Fibroblast of gingiva (primary cell): ENCODE results near the gene NUDT8.
"Not testable (repeated sequence)": the region's sequence is repeated elsewhere in the genome, so short reads cannot be mapped to it uniquely, and the experiment has no call there.

ENCODE experiments used
- DNase-seq: peaks from one replicate; pipeline ENCODE4 v3.0.0-alpha.2; 2011; ENCODE audit warnings: low read depth

The NUDT8 gene

DNA sequence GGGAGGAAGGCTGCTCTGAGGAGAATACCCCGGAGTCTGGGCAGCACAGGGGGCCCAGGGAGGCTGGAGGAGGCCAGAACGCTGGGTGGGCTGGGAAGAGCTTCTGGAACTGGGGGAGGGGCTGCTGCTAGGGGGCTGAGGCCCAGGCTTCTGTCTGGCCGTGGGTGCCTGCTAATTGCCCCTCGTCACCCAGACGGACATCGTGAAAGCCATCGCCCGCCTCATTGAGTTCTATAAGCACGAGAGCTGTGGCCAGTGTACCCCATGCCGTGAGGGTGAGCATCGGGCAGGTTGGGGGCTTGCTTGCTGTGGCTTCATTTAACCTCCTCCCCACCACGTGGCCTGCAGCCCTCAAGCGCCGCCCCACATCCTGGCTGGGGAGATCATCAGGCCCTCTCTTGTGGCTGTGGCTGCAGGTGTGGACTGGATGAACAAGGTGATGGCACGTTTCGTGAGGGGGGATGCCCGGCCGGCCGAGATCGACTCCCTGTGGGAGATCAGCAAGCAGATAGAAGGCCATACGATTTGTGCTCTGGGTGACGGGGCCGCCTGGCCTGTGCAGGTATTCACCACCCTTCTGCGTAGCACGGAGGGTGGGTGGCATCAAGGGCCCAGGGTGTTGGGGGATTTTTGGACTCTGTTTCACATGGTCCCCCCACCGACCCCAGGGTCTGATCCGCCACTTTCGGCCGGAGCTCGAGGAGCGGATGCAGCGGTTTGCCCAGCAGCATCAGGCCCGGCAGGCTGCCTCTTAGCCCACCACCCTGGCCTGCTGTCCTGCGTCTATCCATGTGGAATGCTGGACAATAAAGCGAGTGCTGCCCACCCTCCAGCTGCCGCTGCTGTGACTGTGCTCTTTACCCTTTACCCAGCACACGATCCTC is 17.8 kb downstream of the NUDT8 start:
- DNase-seq = no peak

DNA sequence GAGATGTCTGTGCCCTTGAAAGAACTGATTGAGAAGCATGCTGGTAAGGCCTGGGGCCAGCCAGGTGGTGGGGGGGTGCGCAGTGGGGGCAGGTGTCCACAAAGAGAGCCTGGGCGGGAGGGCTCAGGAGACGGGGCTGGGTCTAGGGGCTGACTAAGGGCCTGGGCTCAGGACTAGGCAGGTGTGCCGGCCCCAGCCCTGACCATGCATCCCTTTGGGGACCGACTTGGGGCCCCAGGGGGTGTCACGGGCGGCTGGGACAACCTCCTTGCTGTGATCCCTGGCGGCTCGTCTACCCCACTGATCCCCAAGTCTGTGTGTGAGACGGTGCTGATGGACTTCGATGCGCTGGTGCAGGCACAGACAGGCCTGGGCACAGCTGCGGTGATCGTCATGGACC is 18.6 kb downstream of the NUDT8 start:
- DNase-seq = no peak

DNA sequence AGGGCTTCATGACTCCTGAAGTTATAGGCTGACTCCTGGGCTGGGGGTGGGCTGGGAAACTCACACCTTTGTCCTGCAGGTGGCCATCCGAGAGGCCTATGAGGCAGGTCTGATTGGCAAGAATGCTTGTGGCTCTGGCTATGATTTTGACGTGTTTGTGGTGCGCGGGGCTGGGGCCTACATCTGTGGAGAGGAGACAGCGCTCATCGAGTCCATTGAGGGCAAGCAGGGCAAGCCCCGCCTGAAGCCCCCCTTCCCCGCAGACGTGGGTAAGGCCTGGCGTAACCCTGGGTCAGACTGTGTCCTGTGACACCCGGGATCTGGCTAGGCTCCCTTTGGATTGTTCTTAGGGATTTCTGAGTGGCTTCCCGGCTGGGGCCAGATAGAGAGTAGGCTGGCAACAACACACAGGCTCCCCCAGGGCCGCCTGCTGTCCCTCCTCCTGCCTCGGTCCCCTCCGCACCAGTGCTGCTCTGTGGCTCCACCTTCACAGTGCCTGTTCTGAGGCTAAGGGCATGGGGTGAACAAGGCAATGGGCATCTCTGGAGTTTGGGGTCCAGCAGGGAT is 19.4 kb downstream of the NUDT8 start:
- no peak for DNase-seq

DNA sequence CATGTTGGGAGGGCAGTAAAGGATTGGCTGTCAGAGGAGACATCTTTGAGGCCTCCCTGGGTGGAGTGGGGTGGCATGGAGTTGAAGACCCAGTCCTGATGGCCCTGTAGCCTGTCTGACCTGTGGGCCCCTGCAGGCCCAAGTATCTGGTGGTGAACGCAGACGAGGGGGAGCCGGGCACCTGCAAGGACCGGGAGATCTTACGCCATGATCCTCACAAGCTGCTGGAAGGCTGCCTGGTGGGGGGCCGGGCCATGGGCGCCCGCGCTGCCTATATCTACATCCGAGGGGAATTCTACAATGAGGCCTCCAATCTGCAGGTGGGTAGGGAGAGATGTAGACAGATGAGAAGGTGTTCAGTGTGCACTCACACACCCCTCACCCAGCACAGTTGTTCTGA is 20.4 kb downstream of the NUDT8 start:
- no peak for DNase-seq

DNA sequence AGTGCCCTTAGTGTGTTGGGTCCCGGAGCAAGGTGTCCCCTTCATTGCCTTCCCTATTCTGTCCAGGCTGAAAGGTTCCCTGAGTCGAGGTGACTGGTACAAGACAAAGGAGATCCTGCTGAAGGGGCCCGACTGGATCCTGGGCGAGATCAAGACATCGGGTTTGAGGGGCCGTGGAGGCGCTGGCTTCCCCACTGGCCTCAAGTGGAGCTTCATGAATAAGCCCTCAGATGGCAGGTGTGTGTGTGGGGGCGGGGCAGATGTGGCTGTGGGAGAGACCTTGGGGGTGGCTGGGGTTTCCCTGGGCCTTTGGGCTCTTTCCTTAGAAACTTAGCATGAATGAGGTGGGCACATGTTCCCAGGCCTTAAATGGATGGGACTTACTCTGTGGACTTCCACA is 21.3 kb downstream of the NUDT8 start:
- DNase-seq = no peak

DNA sequence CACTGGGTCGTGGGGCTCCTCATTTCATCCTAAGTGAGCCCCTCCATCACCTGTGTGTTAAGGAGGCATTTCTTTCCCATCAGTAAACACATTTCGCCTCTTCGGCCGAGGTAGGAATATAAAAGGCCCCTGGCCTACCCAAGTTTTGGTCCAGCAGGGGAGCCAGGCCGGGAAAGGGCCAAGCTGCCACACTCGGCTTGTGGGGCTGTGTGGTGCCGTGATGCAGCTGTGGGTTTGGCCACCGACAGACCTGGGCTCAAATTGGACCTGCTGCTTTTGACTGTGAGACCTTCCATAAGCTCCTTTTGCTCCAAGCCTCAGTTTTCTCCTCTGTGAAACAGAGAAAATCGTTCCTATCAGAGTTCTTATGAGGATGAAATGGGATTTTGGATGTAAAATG is 22.2 kb downstream of the NUDT8 start:
- DNase-seq = no peak

DNA sequence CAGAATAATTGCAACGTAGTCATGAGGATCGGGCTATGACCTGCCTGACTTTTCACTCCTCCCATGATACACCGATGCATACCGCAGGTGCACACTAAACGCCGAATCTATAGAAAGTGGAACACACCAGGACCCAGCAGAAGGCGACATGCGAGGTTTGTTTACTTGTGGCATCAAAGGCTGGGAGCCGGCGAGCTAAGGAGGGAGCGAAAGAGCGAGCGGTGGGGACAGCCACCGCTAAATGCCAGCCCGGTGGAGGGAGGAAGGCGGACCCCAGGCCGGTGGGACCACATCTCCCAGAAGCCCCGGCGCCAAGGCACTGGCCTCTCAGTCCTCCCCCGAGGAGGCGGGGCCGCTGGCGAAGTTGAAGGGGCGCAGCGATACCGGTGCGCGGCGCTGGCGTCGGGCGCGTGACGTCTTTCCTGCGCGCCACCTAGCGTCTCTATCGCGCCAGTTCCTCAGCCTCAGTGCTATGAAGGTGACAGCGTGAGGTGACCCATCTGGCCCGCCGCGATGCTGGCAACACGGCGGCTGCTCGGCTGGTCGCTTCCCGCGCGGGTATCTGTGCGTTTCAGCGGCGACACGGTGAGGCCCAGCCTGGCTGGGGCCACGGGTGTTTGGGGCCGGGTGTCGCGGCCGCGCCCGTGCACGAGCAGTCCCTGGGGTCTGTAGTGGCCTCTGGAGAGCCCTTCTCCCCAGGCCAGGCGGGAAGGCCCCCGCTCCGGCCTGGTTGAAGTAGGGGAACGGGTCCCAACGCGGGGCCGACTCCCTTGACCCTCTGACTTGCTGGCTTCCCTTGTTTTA is 23.0 kb downstream of the NUDT8 start, which contains the start of gene NDUFV1:
Gene NDUFV1 (plus strand): TSS at position 445 of the 804 bp plus-strand sequence. CDS start 69 bp downstream, at position 514.
- DNase-seq = peak; percentile 88

DNA sequence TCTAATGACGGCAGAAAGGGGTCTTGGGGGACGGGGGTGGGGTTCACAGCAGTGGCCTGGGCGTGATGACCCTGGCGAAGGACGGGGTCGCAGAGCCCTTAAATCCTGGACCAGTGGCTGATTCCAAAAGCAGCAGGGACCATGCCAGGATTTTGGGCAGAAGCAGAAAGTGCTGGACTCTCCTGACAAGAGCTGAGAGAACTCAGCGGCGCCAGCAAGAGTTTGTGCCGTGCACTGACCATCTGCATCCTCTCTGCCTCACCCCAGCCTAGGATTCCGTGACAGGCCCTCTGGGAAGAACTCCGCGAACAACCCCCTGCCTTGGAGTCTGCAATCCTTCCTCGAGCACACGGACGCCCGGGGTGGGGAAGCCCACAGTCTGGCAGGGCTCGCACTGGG is 23.6 kb downstream of the NUDT8 start:
- DNase-seq = no peak

DNA sequence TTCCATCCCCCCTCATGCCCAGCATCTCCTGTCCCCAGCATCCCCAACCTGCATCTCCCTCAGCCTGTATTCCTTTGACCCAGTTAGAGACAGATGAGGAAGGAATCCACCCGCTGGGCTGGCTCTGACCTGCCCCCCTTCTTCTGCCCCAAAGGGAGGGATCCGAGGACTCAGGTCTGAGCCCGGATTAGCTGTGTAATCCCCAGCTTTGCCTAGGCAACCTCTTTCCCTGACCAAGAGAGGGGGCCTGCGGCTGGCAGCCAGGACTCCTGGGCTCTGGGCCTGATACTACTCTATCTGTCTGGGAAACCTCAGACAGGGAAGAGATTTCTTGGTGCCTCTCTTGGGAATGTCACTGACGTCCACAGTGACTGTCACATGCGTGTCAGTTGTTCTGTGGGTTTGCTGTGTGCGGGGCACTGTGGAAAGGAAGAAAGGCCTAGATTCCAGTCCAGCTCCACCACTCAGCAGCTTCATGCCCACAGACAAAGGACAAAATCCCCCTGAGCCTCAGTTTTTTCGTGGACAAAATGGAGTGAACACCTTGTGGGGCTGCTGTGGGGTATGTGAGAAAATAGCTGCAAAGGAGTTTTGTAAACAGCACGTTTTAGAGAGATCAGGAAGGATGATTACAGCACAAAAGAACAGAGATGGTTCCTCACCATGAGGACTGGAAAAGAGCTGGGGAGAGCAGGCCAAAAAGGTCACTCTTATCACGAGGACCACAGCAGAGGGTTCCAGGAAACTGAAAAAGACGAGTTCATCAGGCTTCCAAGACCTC is 24.3 kb downstream of the NUDT8 start:
- DNase-seq = no peak

DNA sequence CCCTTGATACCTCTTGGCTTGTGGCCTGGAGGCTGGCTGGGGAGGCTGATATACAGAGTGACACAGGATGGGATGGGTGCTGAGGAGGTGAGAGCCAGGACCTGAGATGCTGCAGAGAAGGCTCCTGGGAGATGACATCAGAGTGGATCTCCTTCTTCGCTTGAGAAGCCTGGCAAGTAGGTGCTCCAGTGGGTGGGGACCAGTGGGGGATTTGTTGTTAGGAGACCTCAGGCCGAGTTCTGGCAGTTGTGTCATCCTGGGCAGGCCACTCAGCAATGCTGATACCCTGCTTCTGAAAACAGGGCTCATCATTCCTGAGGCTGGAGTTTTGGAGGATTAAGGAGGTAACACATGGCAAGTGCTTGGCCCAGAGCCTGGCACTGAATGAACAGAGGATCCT is 24.9 kb downstream of the NUDT8 start:
- no peak for DNase-seq

DNA sequence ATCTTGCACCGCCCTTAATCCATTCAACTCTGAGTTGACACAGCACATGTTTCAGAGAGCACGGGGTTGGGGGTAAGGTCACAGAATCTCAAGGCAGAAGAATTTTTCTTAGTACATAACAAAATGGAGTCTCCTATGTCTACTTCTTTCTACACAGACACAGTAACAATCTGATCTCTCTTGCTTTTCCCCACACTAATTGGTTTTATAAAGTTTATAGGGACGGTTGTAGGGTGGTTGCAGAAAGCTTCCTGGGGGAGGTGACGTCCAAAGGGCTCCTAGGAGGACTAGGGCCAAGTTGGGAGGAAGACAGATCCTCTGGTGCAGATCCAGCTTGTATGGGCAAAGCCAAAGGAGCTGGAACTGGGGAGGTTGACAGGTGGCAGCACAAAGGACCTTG is 25.6 kb downstream of the NUDT8 start:
- DNase-seq = not testable (repeated sequence)

DNA sequence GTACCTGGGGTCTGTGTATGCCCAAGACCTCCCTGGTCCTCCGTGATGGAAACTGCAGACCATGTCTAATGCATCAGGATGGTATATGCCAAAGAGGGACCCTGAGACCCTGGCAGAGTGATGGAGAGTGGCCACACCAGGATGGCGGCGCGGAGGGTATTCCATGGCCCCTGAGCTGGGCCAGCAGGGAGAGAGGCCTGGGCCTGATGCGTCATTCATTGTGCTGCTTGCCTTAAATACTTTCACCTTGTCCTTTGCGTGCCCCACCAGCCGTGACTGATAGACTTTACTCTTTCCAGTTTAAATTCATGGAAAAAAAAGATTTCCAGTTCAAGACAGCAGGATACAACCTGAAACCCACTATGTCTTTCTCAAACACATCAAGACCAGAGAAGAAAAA is 28.6 kb downstream of the NUDT8 start:
- no peak for DNase-seq

DNA sequence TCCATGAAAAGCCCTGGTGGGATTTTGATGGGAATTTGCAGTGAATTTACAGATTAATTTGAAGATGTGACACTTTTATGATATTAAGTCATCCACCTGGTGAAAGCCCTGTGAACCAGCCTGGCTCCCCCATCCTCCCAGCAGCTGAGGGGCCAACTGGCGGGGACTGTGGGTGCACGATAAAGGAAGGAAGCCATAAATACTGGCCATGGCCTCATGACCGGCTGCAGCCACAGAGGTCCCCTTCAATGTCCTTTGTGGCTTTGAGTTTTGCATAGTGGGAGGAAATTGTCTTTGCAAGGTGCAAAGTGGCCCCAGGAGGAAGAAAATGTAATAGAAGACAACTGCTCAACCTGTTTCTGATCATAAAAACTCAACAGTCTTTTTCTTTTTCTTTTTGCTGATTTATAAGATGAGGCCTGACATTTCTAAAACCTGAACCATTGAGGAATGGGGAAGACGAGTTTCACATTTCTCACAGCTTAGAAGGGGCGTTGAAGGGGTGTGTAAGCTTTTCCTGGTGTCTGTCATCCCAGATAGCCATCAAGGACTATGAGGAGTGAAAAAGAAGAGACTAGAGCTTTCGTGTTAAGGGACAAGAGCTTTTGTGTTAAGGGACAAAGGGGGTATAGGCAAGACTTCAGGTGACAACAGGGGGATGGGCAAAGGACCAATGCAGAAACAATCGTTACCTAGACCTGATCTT is 29.3 kb downstream of the NUDT8 start:
- DNase-seq = no peak

DNA sequence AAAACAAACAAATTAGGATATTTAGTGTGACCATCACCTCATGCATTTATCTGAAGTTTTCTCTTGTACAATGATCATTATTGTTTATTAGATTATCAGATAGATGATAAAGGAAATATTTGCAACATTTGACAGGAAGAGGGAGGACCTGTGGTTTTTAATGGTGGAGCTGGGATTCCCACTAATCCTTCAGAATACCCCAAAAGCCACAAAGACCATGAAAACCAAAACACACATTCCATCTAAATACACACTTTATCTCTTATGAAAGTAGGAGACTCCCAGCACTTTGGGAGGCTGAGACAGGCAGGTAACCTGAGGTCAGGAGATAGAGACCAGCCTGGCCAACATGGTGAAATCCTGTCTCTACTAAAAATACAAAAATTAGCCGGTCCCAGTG is 30.6 kb downstream of the NUDT8 start:
- no peak for DNase-seq

DNA sequence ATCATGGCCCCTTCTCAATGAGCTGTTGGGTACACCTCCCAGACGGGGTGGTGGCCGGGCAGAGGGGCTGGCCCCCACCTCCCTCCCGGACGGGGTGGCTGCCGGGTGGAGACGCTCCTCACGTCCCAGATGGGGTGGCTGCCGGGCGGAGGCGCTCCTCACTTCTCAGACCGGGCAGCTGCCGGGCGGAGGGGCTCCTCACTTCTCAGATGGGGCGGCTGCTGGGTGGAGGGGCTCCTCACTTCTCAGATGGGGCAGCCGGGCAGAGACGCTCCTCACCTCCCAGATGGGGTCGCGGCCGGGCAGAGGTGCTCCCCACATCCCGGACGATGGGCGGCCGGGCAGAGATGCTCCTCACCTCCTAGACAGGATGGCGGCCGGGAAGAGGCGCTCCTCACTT is 31.8 kb downstream of the NUDT8 start:
- not testable (repeated sequence) for DNase-seq

DNA sequence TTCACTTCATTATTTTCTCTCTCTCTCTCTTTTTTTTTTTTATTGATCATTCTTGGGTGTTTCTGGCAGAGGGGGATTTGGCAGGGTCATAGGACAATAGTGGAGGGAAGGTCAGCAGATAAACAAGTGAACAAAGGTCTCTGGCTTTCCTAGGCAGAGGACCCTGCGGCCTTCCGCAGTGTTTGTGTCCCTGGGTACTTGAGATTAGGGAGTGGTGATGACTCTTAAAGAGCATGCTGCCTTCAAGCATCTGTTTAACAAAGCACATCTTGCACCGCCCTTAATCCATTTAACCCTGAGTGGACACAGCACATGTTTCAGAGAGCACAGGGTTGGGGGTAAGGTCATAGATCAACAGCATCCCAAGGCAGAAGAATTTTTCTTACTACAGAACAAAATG is 32.3 kb downstream of the NUDT8 start:
- DNase-seq = not testable (repeated sequence)

DNA sequence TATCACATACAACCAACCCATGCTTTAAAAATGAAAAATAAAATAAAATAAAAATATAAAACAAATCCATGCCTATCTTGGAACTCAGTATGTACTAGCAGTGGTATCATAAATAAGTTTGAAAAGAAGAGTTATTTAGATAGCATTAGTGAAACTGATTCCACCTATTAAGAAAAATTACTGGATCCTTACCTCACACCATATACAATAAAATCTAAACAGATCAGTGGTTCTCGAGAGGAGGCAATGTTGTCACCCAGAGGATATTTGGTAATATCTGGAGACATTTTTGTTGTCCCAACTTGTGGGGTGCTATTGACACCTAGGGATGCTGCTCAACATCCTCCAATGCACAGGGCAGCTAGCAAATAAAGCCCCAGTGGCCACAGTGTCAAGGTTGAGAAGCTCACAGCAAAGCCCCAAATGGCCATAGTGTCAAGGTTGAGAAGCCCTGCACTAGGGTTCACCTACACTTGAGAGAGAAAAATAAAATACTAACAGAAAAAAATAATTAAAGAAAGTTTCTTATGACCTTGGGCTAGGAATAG is 32.9 kb downstream of the NUDT8 start:
- no peak for DNase-seq

DNA sequence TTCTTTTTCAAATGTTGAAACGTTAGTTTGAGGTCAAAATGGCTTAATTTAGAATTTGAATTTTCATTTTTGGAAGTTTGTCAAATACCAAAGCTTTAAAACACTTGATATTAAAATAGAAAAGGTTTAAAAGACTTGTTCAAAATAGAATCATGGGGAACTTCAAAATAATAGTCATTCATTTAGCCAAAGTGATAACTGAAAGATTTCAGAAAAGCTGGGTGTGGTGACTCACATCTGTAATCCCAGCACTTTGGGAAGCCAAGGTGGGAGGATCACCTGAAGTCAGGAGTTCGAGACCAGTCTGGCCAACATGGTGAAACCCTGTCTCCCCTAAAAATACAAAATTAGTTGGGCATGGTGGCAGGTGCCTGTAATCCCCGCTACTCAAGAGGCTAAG is 35.3 kb downstream of the NUDT8 start:
- no peak for DNase-seq

DNA sequence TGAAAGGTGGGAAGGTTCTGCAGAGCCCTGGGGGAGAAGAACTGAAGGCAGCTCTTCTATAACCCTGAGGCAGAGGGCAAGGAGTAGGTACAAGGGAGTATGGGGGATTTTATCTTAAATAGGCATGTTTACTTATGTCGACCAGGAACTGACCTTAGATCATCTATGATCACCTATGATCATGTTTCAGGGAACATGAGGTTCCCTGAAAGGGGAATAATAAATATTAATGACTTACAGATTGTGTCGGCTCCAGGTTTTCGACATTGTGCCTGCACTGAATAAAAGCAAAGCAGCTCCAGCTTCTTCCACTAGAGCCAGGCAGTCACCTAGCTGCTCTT is 36.2 kb downstream of the NUDT8 start:
- no peak for DNase-seq

DNA sequence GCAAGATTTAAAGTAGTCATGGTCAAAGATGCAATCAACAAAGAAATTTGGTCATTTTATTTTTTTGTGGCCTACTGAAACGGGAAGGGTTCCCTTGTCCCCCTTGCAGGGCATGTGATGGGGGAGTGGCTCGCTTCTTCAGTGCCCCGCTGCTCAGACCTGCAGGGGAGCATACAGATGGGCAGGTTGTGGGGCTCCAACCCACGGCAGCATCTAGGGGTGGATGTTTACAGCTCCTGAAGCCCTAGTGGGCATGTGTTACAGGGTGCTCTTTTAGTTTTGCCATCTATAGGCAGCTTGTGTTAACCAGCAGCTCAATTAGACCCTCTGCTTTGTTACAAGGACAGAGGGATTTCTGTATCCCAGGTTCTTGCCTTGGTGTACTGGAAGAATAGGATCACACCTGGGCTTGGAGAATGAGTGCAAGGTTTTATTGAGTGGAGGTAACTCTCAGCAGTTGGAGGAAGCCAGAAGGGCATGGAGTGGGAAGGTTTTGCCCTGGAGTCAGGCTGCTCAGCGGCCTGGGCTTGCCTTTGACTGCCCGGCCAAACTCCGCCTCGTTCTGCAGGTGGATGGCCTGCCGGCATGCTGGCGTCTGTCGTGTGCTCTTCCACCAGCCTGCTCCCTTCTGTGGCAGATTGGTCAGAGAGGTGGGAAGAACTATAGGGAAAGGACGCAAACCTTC is 36.7 kb downstream of the NUDT8 start:
- DNase-seq = no peak
